HG03060 (cell line): ENCODE results near the gene OR4E2.
"Not testable (repeated sequence)": the region's sequence is repeated elsewhere in the genome, so short reads cannot be mapped to it uniquely, and the experiment has no call there.

ENCODE experiments used
- ATAC-seq: cut with Tn5 transposase; IDR thresholded peaks from one replicate; pipeline ENCODE4 v1.9.1; 2021; ENCODE audit warnings: low read depth, moderate number of reproducible peaks; ENCODE audit not compliant: unreplicated experiment

OR4E2 gene

DNA sequence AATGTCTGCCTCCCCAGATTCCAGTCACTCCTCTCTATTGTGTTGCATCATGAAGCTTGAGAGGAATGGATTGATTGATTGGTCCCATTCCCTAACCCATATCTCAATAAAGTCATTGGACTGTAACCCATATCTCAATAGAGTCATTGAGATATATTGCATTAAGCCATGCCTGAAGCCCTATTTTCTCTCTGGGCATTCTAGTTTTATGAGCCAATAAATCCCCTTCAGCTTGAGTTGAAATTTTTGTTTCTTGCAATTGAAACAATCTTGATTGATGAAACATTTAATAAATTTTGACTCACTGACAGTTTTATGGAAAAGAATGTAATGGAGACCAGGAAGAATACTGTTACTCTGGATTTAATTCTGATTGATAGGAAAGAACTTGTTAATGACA is 40.8 kb downstream of the OR4E2 start:
- no peak for ATAC-seq

DNA sequence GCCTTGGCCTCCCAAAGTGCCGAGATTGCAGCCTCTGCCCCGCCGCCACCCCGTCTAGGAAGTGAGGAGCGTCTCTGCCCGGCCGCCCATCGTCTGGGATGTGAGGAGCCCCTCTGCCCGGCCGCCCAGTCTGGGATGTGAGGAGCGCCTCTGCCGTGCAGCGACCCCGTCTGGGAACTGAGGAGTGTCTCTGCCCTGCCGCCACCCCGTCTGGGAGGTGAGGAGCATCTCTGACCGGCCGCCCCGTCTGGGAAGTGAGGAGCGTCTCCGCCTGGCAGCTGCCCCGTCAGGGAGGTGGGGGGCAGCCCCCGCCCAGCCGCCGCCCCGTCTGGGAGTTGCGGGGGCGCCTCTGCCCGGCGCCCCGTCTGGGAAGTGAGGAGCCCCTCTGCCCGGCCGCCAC is 44.0 kb downstream of the OR4E2 start:
- ATAC-seq: not testable (repeated sequence)

DNA sequence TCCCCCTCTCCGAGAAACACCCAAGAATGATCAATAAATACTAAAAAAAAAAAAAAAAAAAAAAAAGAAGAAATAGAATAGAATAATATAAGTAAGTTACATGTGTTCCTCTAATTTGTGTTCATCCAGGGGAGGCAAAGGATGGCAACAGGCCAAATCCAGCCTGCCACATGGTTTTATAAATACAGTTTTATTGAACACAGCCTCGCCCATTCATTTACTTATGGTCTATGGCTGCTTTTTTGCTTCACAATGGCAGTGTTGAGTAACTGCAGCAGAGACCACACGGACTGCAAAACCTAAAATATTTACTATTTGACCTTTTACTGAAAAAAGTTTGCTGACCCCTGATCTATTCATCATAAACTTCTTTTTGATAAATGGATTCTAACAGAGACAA is 44.9 kb downstream of the OR4E2 start:
- ATAC-seq: not testable (repeated sequence)

DNA sequence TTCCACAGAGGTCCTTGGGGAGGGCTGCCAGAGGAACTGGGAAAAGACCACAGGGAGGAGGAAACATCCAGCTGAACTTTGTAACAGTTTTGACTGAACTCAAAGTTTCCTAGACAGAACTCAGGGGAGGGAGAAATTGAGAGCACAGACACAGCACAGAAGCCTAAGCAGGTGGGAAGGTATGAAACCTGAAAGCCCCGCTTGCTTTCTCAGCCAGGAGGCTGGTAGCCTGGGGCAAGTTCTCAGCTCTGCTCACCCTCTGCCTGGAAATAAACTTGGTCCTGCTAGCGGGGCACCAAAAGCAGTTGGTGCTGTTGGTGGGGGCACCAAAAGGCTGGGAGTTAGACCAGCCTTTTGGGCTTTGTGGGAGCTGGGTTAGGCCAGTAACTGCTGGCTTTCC is 45.9 kb downstream of the OR4E2 start:
- no peak for ATAC-seq

DNA sequence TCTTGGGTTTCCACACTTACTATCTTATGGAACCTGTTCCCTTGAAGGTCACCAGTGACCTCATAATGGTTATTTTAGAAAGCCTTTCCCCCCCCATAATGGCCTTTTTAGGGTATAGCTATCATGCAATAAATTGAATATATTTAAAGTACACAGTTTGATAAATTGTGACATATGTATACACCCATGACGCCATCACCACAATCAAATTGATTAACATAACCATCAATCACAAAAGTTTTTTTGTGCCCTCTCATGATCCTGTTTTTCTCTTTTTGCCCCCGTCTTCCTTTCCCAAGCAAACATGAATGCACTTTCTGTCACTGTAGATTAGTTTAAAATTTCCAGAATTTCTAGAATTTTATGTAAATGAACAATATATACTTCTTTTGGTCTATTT is 48.7 kb downstream of the OR4E2 start:
- no peak for ATAC-seq

DNA sequence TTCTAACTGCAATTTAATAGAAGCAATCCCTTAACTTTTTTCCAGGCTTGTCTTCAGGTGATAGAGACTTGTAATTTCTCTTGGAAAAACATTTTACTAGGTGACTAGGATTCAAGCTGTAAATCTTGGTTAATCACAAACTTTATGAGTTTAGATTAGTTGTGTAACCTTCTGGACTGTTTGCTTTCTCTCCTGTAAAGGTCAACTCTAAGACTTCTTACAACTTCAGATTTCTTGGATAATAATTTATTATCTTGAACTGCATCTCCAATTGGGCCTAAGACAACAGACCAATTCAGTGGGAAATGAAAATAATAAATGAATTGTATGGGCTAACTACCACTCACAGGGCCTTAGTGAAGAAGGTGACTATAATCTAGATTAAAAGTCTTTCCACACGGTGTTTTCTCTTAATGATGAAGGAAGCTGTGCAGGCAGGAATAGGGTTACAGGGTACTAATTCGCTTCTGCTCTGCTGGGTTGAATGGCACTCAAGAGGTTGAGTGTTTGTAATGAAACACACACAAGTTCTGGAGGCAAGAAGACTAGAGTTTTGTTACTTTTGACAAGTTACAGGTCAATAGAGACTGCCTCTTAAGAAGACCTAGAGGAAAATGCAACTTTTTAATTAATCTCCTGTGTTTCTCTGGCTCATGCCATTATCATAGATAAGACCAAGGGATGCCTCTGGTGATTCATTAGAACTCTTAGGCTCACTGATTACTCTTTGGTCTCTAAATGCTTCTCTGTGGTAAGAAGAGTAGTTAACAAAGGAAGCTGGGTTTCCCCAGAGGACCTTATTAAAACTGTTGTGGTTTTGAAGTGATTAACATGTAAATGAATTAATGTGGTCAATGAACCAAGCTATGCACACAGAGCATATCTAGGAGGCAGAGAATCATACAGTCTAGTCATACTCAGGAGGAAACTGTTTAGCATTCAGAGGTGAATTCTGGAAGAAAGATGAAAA is 50.0 kb downstream of the OR4E2 start:
- ATAC-seq: no peak

DNA sequence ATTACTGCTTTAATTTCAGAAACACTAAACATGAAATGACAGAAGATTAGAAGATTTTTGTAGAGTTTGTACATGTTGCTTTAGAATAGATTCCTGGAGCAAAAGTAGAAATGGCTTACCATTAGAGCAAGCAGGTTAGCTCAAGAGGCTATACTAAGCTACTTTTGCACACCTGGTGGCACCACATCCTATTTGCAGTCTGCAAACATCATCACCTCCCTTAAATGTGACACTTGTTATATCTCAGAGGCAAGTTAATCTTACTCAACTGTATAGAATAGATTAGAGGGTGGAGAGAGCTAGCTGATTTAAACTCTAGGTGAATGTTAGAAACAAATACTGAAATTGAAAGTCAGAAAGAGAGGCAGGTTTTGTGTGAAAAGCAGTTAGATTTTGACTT is 50.7 kb downstream of the OR4E2 start:
- no peak for ATAC-seq

DNA sequence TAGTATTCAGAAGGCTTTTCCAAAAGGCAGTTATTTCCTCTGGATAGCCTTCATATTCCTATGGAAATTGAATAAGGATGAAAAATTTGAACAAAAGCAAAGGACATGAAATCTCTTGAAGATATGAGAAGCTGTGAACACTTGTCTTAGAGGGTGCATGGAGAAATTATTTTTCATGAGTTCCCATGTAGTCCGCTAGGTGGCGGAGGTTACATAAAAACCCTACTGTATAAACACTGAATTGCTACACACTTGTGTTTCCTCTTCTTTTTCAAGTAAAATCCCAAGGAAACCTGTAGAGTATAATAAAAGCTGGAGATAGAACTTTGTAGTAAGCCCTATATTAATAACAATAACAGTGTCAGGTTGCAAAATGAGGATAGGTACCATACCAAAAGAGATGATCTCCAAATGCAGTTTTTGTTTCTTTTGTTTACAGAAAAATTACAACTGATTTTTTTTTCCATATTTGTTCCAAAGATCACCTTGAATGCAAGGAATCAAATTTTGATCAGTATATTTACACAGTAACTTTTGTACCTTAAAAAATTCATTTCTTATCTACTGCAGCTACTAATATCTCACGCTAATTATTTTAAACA is 57.8 kb downstream of the OR4E2 start:
- ATAC-seq: no peak

DNA sequence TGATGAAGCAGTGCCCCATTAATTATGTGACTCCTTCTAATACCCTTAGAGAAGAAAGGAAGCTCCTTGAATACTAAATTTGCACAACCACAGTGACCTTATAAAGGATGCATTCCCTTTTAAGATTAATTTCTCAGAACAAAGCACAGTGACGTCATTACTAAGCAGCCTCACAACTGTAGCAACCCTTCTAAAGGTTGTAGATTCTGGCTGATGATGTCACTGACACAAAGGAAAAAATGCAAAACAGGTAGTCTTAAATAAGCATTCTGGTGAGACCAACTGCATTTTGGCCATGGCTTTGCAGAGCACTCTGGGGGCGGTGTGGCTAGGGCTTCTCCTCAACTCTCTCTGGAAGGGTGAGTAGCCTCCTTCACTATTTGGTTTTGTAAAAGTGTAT is 58.4 kb downstream of the OR4E2 start:
- ATAC-seq: no peak

DNA sequence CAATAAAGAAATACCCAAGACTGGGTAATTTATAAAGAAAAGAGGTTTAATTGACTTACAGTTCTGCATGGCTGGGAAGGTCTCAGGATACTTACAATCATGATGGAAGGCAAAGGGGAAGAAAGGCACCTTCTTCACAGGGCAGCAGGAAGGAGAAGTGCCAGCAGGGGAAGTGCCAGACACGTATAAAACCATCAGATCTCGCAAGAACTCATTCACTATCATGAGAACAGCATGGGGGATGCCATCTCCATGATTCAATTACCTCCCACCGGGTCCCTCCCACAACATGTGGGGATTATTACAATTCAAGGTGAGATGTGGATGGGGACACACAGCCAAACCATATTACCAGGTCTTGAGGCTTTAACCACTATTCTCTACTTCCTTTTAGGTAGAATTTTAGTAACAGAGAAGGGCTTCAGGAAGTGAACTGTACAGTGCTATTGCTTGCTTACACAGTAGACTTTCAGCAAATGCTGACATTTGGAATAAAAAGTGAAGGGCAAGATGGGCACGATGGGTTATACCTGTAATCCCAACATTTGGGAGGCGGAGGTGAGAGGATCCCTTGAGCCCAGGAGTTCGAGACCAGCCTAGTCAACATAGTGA is 60.8 kb downstream of the OR4E2 start:
- no peak for ATAC-seq
